ENCODE results near the gene EIF2AK3. TPM values are rescaled to one million over a fixed set of nuclear protein-coding genes. Genes with fewer than 3 reads are reported as not detected.

Gene EIF2AK3
- total and polyA plus RNA-seq, 2 of the 4 experiments (the other 2 are of a cell fraction) = 7.9 to 22.8 TPM

GRCh38 chr2:88627055-88627855 lies at the start of gene EIF2AK3 (continued):
- TF ChIP-seq ELK1 (IDR thresholded peaks at IDR 0.05; ENCODE audit: borderline replicate concordance, low read depth, low read length) (no peak), BHLHE40 (IDR thresholded peaks at IDR 0.05; ENCODE audit: low read depth, low read length) (no peak), FOS (IDR thresholded peaks at IDR 0.05; ENCODE audit: low read depth, low read length) (peak; percentile 85; the same call in 1 of the 2 replicates)

DNA sequence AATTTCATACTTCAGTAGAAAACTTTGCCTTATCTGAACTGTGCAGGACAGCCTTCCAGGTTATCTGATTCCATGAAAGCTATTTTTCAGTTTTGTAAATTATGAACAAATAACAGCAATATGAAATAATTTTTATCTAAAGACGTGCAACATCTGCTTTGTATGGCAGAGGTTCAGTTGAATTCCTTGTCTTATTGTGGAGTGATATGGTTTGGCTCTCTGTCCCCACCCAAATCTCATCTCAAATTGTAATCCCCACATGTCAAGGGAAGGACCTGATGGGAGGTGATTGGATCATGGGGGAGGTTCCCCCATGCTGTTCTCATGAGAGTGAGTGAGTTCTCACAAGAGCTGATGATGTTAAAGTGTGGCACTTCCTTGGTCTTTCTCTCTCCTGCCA lies 46.1 kb upstream of the EIF2AK3 start:
- ChIA-PET CTCF (interaction anchor here (0.6 to 2.9 kb wide), 5 partner anchors 18 to 102 kb away, joined by 3 to 17 read pairs (median 5); partner anchors contain the start of gene RPIA), POLR2A (ENCODE audit: unreplicated experiment) (no interaction called here)
- Histone ChIP-seq H4K91ac (ENCODE audit: insufficient read depth, low read depth, low read length) (no peak overlapping the region), H3K18ac (ENCODE audit: low read depth, low read length) (no peak overlapping the region), H3K9me3 (ENCODE audit: control insufficient read depth, insufficient read depth, low read length) (no peaks in the 10 kb centered on the region), H3K79me1 (ENCODE audit: low read depth in 1 of 2, low read length in 2 of 2) (no peaks in the 10 kb centered on the region), H3K14ac (replicated peaks; ENCODE audit: low read depth, low read length) (no peak overlapping the region), H2AFZ (replicated peaks; ENCODE audit: low read length, poor library complexity) (no peak overlapping the region), H3K9ac (ENCODE audit: low read depth, low read length) (no peak overlapping the region), H3K4me2 (ENCODE audit: low read depth, low read length) (no peak overlapping the region), H2BK20ac (ENCODE audit: low read depth, low read length) (no peak overlapping the region), H3K36me3 (ENCODE audit: control insufficient read depth, insufficient read depth, low read length) (no peaks in the 10 kb centered on the region), H3K27me3 (ENCODE audit: control insufficient read depth, insufficient read depth, low read length) (peaks cover 13% of the 10 kb centered on the region), H3K9me1 (ENCODE audit: insufficient read depth, low read length) (no peaks in the 10 kb centered on the region), H4K5ac (ENCODE audit: low read depth, low read length) (no peak overlapping the region), H2BK120ac (ENCODE audit: low read depth, low read length) (no peak overlapping the region), H2AK5ac (ENCODE audit: low read depth, low read length) (no peak overlapping the region), H4K8ac (ENCODE audit: low read depth in 2 of 2, low read length in 2 of 2) (no peak overlapping the region), H2AK9ac (replicated peaks; ENCODE audit: low read depth, low read length, poor library complexity) (no peak overlapping the region), H2BK15ac (ENCODE audit: low read depth, low read length) (no peak overlapping the region), H3K56ac (ENCODE audit: extremely low read depth, insufficient read depth, low read length) (no peak overlapping the region), H4K20me1 (ENCODE audit: insufficient read depth, low read length) (no peaks in the 10 kb centered on the region), H3K27ac (ENCODE audit: insufficient read depth, low read length) (no peak overlapping the region), H3K23ac (ENCODE audit: low read depth, low read length) (no peak overlapping the region), H3K4ac (ENCODE audit: low read depth, low read length) (no peak overlapping the region), H3K4me3 (ENCODE audit: insufficient read depth, low read depth, low read length) (no peak overlapping the region), H3K4me1 (ENCODE audit: control insufficient read depth, insufficient read depth, low read length) (no peaks in the 10 kb centered on the region), H2BK5ac (ENCODE audit: low read depth, low read length, poor library complexity, severe bottlenecking) (no peak overlapping the region)
- in situ Hi-C loops (cut with MboI; ENCODE audit: low sequenced_read_pairs) (loop anchor here (25.0 kb wide), 2 partner anchors 486 to 611 kb away; partner anchors contain the start of genes KRCC1 and SMYD1), intact Hi-C loops (cut with micrococcal nuclease) (no loop called here), dilution Hi-C loops (cut with HindIII; ENCODE audit: low sequenced_read_pairs, unreplicated experiment) (no loop called here)
- no TSS peak for BruUV-seq (replicated peaks)
- no CpG with 5 or more reads among the region's 1 CpG for WGBS, 2 experiments (ENCODE audit: extremely low coverage in 2 of 2, insufficient read length in 1 of 2)
- DNase-seq (no peak), ATAC-seq (ENCODE audit: low read depth) (no peak)
- TF ChIP-seq RAD21 (IDR thresholded peaks at IDR 0.05; ENCODE audit: low read length) = no peak
- no peak for TF ChIP-seq USF2 (IDR thresholded peaks at IDR 0.05; ENCODE audit: low read depth, low read length)
- TF ChIP-seq ELK1 (IDR thresholded peaks at IDR 0.05; ENCODE audit: borderline replicate concordance, low read depth, low read length) = no peak
- TF ChIP-seq CEBPB (IDR thresholded peaks at IDR 0.05; ENCODE audit: low read depth, low read length) = no peak
- TF ChIP-seq SMC3 (IDR thresholded peaks at IDR 0.05; ENCODE audit: low read depth, low read length) = no peak
- no peak for TF ChIP-seq BHLHE40 (IDR thresholded peaks at IDR 0.05; ENCODE audit: low read depth, low read length)
- TF ChIP-seq NFE2L2 (IDR thresholded peaks at IDR 0.05; ENCODE audit: low read depth, low read length) = no peak
- no peak for TF ChIP-seq POLR2A (IDR thresholded peaks at IDR 0.05; ENCODE audit: low read depth, low read length)
- no peak for TF ChIP-seq RCOR1 (IDR thresholded peaks at IDR 0.05; ENCODE audit: insufficient replicate concordance, low read length)
- no peak for TF ChIP-seq MAFK (IDR thresholded peaks at IDR 0.05; ENCODE audit: low read depth, low read length)
- TF ChIP-seq MXI1 (IDR thresholded peaks at IDR 0.05; ENCODE audit: borderline replicate concordance, low read depth, low read length) = no peak
